ENCODE data around the gene GGA3. TPM values are rescaled to one million over a fixed set of nuclear protein-coding genes. Genes with fewer than 3 reads are reported as not detected.

GGA3 gene
- polyA plus RNA-seq, 1 experiment: 25.0 TPM

- ChIA-PET POLR2A (no interaction called here), CTCF (interaction anchor here (0.8 to 2.2 kb wide), 5 partner anchors 9 to 178 kb away, joined by 3 to 16 read pairs (median 7); no protein-coding TSS in a partner anchor)
- Histone ChIP-seq H3K4me3 (ENCODE audit: low read depth, low read length) (no peak overlapping the region), H3K9me3 (ENCODE audit: control insufficient read depth, insufficient read depth, low read length) (no peaks in the 10 kb centered on the region), H3K27me3 (ENCODE audit: control insufficient read depth, insufficient read depth, low read length) (no peaks in the 10 kb centered on the region), H3K27ac (ENCODE audit: low read depth, low read length) (no peak overlapping the region)
- no peak for TF ChIP-seq CTCF (IDR thresholded peaks at IDR 0.05; ENCODE audit: low read depth, low read length)
- DNase-seq (ENCODE audit: low read depth, low spot score): no peak
These were observed 23.3 kb downstream of the GGA3 start for GRCh38 chr17:75238020-75238580.

- H3K27ac ChIP-seq (ENCODE audit: low read depth, low read length): no peak overlapping the region
- ChIA-PET POLR2A (no interaction called here), CTCF (interaction anchor here (0.6 to 1.9 kb wide), 6 partner anchors 8 to 177 kb away, joined by 3 to 9 read pairs (median 4); no protein-coding TSS in a partner anchor)
- no peaks in the 10 kb centered on the region for H3K27me3 ChIP-seq (ENCODE audit: control insufficient read depth, insufficient read depth, low read length)
- no peak for TF ChIP-seq CTCF (IDR thresholded peaks at IDR 0.05; ENCODE audit: low read depth, low read length)
- H3K4me3 ChIP-seq (ENCODE audit: low read depth, low read length): no peak overlapping the region
- H3K9me3 ChIP-seq (ENCODE audit: control insufficient read depth, insufficient read depth, low read length): no peaks in the 10 kb centered on the region
- DNase-seq (ENCODE audit: low read depth, low spot score): no peak
These were observed 24.0 kb downstream of the GGA3 start for GRCh38 chr17:75237100-75238014.

- Histone ChIP-seq H3K27me3 (ENCODE audit: control insufficient read depth, insufficient read depth, low read length) (no peaks in the 10 kb centered on the region), H3K27ac (ENCODE audit: low read depth, low read length) (no peak overlapping the region), H3K9me3 (ENCODE audit: control insufficient read depth, insufficient read depth, low read length) (no peaks in the 10 kb centered on the region), H3K4me3 (ENCODE audit: low read depth, low read length) (no peak overlapping the region)
- ChIA-PET POLR2A (no interaction called here), CTCF (interaction anchor here (1.0 kb wide), 1 partner anchor 38 kb away, joined by 3 read pairs; the partner anchor contains the start of gene MIF4GD)
- no peak for TF ChIP-seq CTCF (IDR thresholded peaks at IDR 0.05; ENCODE audit: low read depth, low read length)
- no peak for DNase-seq (ENCODE audit: low read depth, low spot score)
These were observed 28.6 kb downstream of the GGA3 start for GRCh38 chr17:75232786-75233185.

- Histone ChIP-seq H3K4me3 (ENCODE audit: low read depth, low read length) (no peak overlapping the region), H3K27ac (ENCODE audit: low read depth, low read length) (no peak overlapping the region), H3K27me3 (ENCODE audit: control insufficient read depth, insufficient read depth, low read length) (no peaks in the 10 kb centered on the region), H3K9me3 (ENCODE audit: control insufficient read depth, insufficient read depth, low read length) (no peaks in the 10 kb centered on the region)
- TF ChIP-seq CTCF (IDR thresholded peaks at IDR 0.05; ENCODE audit: low read depth, low read length): no peak
- POLR2A ChIA-PET: interaction anchor here (0.5 kb wide), 1 partner anchor 31 kb away, joined by 5 read pairs; no protein-coding TSS in a partner anchor
- CTCF ChIA-PET: interaction anchor here (1.0 to 1.1 kb wide), 2 partner anchors 9 to 39 kb away, joined by 3 to 6 read pairs; partner anchors contain the start of gene MIF4GD
- no peak for DNase-seq (ENCODE audit: low read depth, low spot score)
These were observed 29.5 kb downstream of the GGA3 start for GRCh38 chr17:75231741-75232464.
